ENCODE data around the gene LRRC7. TPM values are rescaled to one million over a fixed set of nuclear protein-coding genes. Genes with fewer than 3 reads are reported as not detected.

The LRRC7 gene
- polyA plus RNA-seq, 1 experiment = 0.22 TPM

- Histone ChIP-seq H3K4me3 (ENCODE audit: low read depth, low read length) (no peak overlapping the region), H3K27me3 (ENCODE audit: control insufficient read depth, insufficient read depth, low read length) (no peaks in the 10 kb centered on the region), H3K36me3 (ENCODE audit: control insufficient read depth, insufficient read depth, low read length) (no peaks in the 10 kb centered on the region)
- ChIA-PET CTCF (no interaction called here), POLR2A (no interaction called here)
- no peak for TF ChIP-seq CTCF (IDR thresholded peaks at IDR 0.05; ENCODE audit: insufficient read depth, low read depth, low read length)
- no peak for DNase-seq (ENCODE audit: low read depth)
Measured at GRCh38 chr1:70156529-70157120, 588.9 kb downstream of the LRRC7 start.

- H3K36me3 ChIP-seq (ENCODE audit: control insufficient read depth, insufficient read depth, low read length) = no peaks in the 10 kb centered on the region
- DNase-seq (ENCODE audit: low read depth) = no peak
- H3K4me3 ChIP-seq (ENCODE audit: low read depth, low read length) = no peak overlapping the region
- no peaks in the 10 kb centered on the region for H3K27me3 ChIP-seq (ENCODE audit: control insufficient read depth, insufficient read depth, low read length)
- CTCF ChIA-PET = no interaction called here
- POLR2A ChIA-PET = no interaction called here
- no peak for TF ChIP-seq CTCF (IDR thresholded peaks at IDR 0.05; ENCODE audit: insufficient read depth, low read depth, low read length)
Measured at GRCh38 chr1:70164350-70164749, 596.6 kb downstream of the LRRC7 start.

- CTCF ChIA-PET = interaction anchor here (0.9 to 2.1 kb wide), 2 partner anchors 26 to 34 kb away, joined by 3 to 6 read pairs; no protein-coding TSS in a partner anchor
- Histone ChIP-seq H3K4me3 (ENCODE audit: low read depth, low read length) (no peak overlapping the region), H3K27me3 (ENCODE audit: control insufficient read depth, insufficient read depth, low read length) (no peaks in the 10 kb centered on the region), H3K36me3 (ENCODE audit: control insufficient read depth, insufficient read depth, low read length) (no peaks in the 10 kb centered on the region)
- DNase-seq (ENCODE audit: low read depth) = no peak
- no peak for TF ChIP-seq CTCF (IDR thresholded peaks at IDR 0.05; ENCODE audit: insufficient read depth, low read depth, low read length)
- POLR2A ChIA-PET = no interaction called here
Measured at GRCh38 chr1:70168283-70168682, 600.6 kb downstream of the LRRC7 start.

- TF ChIP-seq CTCF (IDR thresholded peaks at IDR 0.05; ENCODE audit: insufficient read depth, low read depth, low read length) = no peak
- Histone ChIP-seq H3K27me3 (ENCODE audit: control insufficient read depth, insufficient read depth, low read length) (no peaks in the 10 kb centered on the region), H3K4me3 (ENCODE audit: low read depth, low read length) (no peak overlapping the region), H3K36me3 (ENCODE audit: control insufficient read depth, insufficient read depth, low read length) (no peaks in the 10 kb centered on the region)
- no peak for DNase-seq (ENCODE audit: low read depth)
- ChIA-PET POLR2A (no interaction called here), CTCF (interaction anchor here (0.9 to 2.1 kb wide), 2 partner anchors 26 to 35 kb away, joined by 3 to 6 read pairs; no protein-coding TSS in a partner anchor)
Measured at GRCh38 chr1:70169018-70169839, 601.5 kb downstream of the LRRC7 start.

- DNase-seq (ENCODE audit: low read depth) = no peak
- Histone ChIP-seq H3K27me3 (ENCODE audit: control insufficient read depth, insufficient read depth, low read length) (no peaks in the 10 kb centered on the region), H3K4me3 (ENCODE audit: low read depth, low read length) (no peak overlapping the region), H3K36me3 (ENCODE audit: control insufficient read depth, insufficient read depth, low read length) (no peaks in the 10 kb centered on the region)
- ChIA-PET POLR2A (no interaction called here), CTCF (no interaction called here)
- TF ChIP-seq CTCF (IDR thresholded peaks at IDR 0.05; ENCODE audit: insufficient read depth, low read depth, low read length) = no peak
Measured at GRCh38 chr1:70171512-70171911, 603.8 kb downstream of the LRRC7 start.
